Ishikawa (cell line): Measurements from ENCODE around the gene CEMP1.

Experiments
- EGR1 ChIP-seq: IDR thresholded peaks from 2 replicates; pipeline ENCODE4 v1.6.1; 2012
- EP300 ChIP-seq: IDR thresholded peaks from 2 replicates; pipeline ENCODE4 v1.6.1; 2012; ENCODE audit warnings: borderline replicate concordance
- NFIC ChIP-seq: IDR thresholded peaks from 2 replicates; pipeline ENCODE4 v1.6.1; 2012
- RAD21 ChIP-seq: IDR thresholded peaks from 2 replicates; pipeline ENCODE4 v1.6.1; 2012; ENCODE audit warnings: low read depth
- REST ChIP-seq: IDR thresholded peaks from 2 replicates; pipeline ENCODE4 v1.6.1; 2012; ENCODE audit warnings: low read depth, mild to moderate bottlenecking
- TAF1 ChIP-seq: IDR thresholded peaks from 2 replicates; pipeline ENCODE4 v1.6.1; 2012; ENCODE audit warnings: low read depth, mild to moderate bottlenecking
- TEAD4 ChIP-seq: IDR thresholded peaks from 2 replicates; pipeline ENCODE4 v1.6.1; 2012
- YY1 ChIP-seq: IDR thresholded peaks from 2 replicates; pipeline ENCODE4 v1.6.1; 2012; ENCODE audit warnings: low read depth
- ZBTB7A ChIP-seq: IDR thresholded peaks from 2 replicates; pipeline ENCODE4 v1.6.1; 2012; ENCODE audit warnings: low read depth

GRCh38 chr16:2489581-2489980 lies 41.6 kb downstream of the CEMP1 start:
- no peak for TF ChIP-seq NFIC
- TF ChIP-seq YY1, result no peak
- TF ChIP-seq TEAD4, result no peak
- TF ChIP-seq EGR1, result no peak
- TF ChIP-seq RAD21, result no peak
- TF ChIP-seq REST, result no peak
- no peak for TF ChIP-seq ZBTB7A
- no peak for TF ChIP-seq EP300
- TF ChIP-seq TAF1, result no peak
